ENCODE results near the gene AATF.

DNA sequence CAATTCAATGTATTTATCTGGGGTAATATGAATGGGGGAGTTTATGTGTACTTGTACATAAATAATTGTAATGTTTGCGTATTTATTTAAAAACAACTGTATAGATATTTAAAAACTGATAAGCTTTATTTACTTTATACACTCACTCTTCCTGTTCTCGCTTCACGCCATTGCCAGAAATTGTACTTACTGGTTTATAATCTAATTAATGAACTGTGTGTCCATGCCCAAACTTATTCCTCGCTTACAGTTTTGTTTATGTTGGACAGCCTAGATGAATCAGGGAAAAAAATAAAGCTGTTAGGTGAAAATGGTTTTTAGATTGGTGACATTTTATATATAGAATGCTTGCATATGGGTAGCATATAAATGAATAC is 30.8 kb downstream of the AATF start:
- TF ChIP-seq, protein P1, sequence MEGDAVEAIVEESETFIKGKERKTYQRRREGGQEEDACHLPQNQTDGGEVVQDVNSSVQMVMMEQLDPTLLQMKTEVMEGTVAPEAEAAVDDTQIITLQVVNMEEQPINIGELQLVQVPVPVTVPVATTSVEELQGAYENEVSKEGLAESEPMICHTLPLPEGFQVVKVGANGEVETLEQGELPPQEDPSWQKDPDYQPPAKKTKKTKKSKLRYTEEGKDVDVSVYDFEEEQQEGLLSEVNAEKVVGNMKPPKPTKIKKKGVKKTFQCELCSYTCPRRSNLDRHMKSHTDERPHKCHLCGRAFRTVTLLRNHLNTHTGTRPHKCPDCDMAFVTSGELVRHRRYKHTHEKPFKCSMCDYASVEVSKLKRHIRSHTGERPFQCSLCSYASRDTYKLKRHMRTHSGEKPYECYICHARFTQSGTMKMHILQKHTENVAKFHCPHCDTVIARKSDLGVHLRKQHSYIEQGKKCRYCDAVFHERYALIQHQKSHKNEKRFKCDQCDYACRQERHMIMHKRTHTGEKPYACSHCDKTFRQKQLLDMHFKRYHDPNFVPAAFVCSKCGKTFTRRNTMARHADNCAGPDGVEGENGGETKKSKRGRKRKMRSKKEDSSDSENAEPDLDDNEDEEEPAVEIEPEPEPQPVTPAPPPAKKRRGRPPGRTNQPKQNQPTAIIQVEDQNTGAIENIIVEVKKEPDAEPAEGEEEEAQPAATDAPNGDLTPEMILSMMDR (conservative IDR thresholded peaks at IDR 0.05; ENCODE audit: low read length) = no peak
- no peak for TF ChIP-seq EZH2phosphoT487 (IDR thresholded peaks at IDR 0.05; ENCODE audit: borderline replicate concordance)

Measured in Loucy (cell line).